Fibroblast of mammary gland (primary cell): ENCODE data around the gene LMBR1.

Experiments used
- DNase-seq: peaks from one replicate; pipeline ENCODE4 v3.0.0-alpha.2; 2010; ENCODE audit warnings: low read depth
- H3K4me3 ChIP-seq: 2 replicates; pipeline ENCODE4 v1.5.1; 2011; ENCODE audit warnings: low read depth, mild to moderate bottlenecking, low read length, moderate library complexity; ENCODE audit not compliant: control insufficient read depth
- TF ChIP-seq, protein P1 (sequence below): conservative IDR thresholded peaks from 2 replicates; pipeline ENCODE4 v1.5.1; 2011; ENCODE audit warnings: low read depth, low read length, inconsistent platforms; ENCODE audit not compliant: control insufficient read depth, insufficient read depth

Gene LMBR1

DNA sequence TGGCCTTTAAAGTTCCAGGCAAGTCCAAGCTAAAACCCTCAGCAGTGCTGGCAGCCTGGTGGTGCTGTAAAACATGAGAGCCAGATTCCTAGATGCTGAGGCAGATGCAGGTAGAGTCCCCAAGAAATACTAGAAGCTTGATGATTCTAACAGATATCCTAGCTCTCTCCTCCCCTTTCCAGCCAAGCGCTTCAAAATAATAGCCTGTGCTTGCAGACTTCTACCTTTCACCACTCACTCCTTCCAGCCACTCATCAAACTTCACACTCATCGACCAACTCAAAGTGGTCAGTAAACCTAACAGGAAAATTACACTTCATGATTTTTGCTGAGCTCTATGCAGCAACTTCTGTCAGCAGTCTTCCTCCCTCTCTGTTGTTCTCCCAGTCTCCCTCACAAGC is 50.2 kb downstream of the LMBR1 start:
- no peak for DNase-seq
- TF ChIP-seq, protein P1, sequence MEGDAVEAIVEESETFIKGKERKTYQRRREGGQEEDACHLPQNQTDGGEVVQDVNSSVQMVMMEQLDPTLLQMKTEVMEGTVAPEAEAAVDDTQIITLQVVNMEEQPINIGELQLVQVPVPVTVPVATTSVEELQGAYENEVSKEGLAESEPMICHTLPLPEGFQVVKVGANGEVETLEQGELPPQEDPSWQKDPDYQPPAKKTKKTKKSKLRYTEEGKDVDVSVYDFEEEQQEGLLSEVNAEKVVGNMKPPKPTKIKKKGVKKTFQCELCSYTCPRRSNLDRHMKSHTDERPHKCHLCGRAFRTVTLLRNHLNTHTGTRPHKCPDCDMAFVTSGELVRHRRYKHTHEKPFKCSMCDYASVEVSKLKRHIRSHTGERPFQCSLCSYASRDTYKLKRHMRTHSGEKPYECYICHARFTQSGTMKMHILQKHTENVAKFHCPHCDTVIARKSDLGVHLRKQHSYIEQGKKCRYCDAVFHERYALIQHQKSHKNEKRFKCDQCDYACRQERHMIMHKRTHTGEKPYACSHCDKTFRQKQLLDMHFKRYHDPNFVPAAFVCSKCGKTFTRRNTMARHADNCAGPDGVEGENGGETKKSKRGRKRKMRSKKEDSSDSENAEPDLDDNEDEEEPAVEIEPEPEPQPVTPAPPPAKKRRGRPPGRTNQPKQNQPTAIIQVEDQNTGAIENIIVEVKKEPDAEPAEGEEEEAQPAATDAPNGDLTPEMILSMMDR: no peak

GRCh38 chr7:156842317-156842716 is 50.7 kb downstream of the LMBR1 start:
- H3K4me3 ChIP-seq: no peak overlapping the region
- TF ChIP-seq, protein P1: no peak
- no peak for DNase-seq

More for the DNA sequence above, 50.2 kb downstream of the LMBR1 start:
- H3K4me3 ChIP-seq: no peak overlapping the region

DNA sequence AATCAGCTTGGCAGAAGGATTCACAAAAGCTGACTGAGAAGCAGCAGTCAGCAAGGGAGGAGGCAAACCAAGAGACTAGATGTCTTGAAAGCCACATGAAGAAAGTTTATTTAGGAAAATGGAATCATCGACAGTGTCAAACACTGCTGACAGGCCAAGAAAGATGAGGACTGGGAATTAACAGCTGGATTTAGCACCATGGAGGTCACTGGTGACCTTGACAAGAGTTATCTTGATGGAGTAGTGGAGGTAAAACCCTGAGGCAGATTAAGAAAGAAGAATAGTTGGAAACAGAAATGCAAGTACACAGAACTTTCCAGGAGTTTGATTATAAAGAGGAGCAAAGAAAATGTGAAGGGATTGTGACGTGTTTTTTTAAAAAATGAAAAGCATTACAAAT is 51.5 kb downstream of the LMBR1 start:
- H3K4me3 ChIP-seq: no peak overlapping the region
- TF ChIP-seq, protein P1: no peak
- DNase-seq: no peak

- TF ChIP-seq, protein P1: no peak
- no peak for DNase-seq
- H3K4me3 ChIP-seq: no peak overlapping the region
These were observed 52.8 kb downstream of the LMBR1 start for GRCh38 chr7:156840134-156840533.

- peak; percentile 10 for DNase-seq
- H3K4me3 ChIP-seq: no peak overlapping the region
- TF ChIP-seq, protein P1: no peak
These were observed 56.5 kb downstream of the LMBR1 start for GRCh38 chr7:156836443-156836842.

DNA sequence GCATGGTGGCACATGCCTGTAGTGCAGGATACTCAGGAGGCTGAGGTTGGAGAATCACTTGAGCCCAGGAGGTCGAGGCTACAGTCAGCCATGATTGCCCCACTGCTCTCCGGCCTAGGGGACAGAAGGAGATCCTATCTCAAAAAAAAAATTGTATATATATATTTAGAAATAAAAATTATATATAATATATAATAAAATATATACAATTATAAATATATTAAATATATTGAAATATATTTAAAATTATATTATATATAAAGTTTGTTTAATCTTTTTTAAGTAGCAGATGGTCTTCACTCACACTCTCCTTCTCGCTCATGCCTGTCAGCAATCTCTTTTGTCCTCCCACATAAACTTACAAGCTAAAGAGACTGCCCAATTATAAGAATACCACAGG is 58.5 kb downstream of the LMBR1 start:
- H3K4me3 ChIP-seq: no peak overlapping the region
- TF ChIP-seq, protein P1: no peak
- DNase-seq: no peak

- TF ChIP-seq, protein P1: no peak
- no peak for DNase-seq
- no peak overlapping the region for H3K4me3 ChIP-seq
These were observed 59.7 kb downstream of the LMBR1 start for GRCh38 chr7:156833312-156833711.
